ENCODE measurements around the gene NASP.
"Not testable (repeated sequence)": the region's sequence is repeated elsewhere in the genome, so short reads cannot be mapped to it uniquely, and the experiment has no call there.

NASP gene

GRCh38 chr1:45569962-45570581 is 13.8 kb upstream of the NASP start:
- FAIRE-seq: no peak

DNA sequence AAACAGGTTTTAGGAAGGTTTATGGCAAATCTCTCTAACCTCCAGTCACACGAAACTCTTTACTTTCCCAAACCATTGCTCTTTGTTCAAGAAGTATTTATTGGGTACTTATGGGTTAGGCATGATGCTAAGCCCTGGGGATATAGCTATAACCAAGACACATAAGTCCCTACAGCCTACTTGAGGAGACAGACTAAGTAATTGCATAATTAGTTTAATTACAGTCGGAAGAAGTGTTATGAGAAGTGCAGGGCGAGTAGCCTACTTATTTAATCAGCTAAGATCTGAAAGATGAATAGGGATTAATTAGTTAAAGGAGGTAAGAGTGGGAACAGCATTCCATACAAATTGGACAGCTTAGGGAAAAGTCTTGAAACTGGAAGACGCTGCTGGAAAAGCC is 13.2 kb upstream of the NASP start:
- no peak for FAIRE-seq

DNA sequence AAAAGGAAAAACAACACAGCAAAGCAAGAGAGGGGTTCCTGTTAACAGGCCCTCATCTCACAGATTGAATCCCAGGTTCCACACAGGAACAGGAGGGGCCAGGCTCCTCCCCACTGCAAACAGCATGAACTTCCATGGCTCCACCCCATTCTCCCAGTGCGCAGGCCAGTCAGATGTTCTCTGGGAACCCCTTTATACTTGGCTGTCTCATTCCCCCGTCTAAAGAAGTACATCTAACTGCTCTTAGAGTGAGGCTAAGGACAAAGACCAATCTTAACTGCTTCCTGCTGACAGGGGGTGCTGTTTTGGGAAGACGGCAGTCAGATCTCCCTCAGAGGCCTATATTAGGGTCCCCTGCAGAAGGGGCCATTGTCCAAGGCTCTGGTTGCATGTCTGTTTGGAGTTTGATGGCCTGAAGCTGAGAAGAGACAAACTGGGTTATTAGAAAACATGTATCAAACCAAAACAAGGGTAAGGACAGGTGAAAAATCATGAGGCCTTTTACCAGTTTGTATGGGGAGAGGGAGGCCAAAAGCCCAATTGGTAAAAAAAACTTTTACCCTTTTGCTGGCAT is 10.5 kb upstream of the NASP start:
- no peak for FAIRE-seq

- FAIRE-seq: no peak
Observed at GRCh38 chr1:45574105-45574626, 9.7 kb upstream of the NASP start.

GRCh38 chr1:45583264-45583665 is 576 bp upstream of the NASP start:
- FAIRE-seq: peak; percentile 92

GRCh38 chr1:45584351-45585109 is 689 bp downstream of the NASP start:
- no peak for FAIRE-seq

DNA sequence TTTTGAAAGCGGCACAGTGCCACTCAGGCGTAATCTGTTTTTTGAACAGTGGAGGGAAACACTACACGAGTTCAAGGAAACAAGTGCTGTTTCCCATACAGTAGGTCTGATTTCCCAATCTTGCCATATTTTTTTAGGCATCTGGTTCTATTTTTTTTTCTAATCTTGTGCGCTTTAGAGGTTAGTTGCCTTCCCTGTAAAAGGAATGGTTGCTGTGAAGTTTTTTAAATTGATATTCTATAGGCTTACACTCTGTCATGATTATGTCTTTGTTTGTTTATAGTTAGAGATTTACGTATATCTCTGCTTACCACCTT is 1.2 kb downstream of the NASP start:
- FAIRE-seq: no peak

GRCh38 chr1:45585496-45586075 is 1.7 kb downstream of the NASP start:
- FAIRE-seq: no peak

- FAIRE-seq: no peak
Observed at GRCh38 chr1:45586769-45587168, 2.9 kb downstream of the NASP start.

DNA sequence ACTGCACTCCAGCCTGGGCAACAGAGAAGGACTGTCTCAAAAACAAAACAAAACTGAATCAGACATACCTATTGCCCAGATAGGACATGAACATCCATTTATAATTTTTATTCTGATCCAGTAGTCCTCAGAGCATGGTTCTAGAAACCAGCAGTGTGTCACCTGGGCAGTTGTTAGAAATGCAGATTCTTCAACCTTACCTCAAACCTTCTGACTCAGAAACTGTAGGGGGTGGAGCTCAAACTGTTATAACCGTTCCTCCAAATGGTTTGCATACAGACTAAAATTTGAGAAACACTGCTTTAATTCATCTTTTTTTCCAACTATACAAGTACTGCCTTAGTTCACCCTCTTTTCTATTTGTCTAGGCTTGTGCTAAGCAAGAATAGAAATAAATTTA is 6.0 kb downstream of the NASP start:
- FAIRE-seq: no peak

DNA sequence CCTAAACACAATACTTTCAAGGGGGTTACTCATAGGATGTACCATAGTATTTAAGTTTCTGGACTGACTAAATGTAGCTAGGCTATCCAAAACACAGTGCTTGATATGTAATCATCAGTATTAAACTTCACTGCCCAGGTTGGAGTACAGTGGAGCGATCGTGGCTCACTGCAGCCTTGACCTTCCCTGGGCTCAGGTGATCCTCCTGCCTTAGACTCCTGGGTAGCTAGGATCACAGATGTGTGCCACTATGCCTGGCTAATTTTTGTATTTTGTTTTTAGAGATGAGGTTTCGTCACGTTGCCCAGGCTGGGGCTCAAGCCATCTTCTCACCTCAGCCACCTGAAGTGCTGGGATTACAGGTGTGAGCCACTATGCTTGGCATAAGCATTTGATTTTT is 10.6 kb downstream of the NASP start:
- no peak for FAIRE-seq

GRCh38 chr1:45596765-45597164 is 12.9 kb downstream of the NASP start:
- FAIRE-seq: not testable (repeated sequence)

GRCh38 chr1:45604239-45604638 is 20.4 kb downstream of the NASP start:
- no peak for FAIRE-seq

DNA sequence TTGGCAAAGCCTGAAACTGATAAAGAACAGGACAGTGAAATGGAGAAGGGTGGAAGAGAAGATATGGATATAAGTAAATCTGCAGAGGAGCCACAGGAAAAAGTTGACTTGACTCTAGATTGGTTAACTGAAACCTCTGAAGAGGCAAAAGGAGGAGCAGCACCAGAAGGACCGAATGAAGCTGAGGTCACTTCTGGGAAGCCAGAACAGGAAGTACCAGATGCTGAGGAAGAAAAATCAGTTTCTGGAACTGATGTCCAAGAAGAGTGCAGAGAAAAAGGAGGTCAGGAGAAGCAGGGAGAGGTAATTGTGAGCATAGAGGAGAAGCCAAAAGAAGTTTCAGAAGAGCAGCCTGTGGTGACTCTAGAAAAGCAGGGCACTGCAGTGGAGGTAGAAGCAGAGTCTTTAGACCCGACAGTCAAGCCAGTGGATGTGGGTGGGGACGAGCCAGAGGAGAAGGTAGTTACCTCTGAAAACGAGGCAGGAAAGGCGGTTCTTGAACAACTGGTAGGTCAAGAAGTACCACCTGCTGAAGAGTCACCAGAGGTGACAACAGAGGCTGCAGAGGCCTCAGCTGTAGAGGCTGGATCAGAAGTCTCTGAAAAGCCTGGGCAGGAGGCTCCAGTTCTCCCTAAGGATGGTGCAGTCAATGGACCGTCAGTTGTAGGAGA is 23.7 kb downstream of the NASP start:
- FAIRE-seq: no peak

DNA sequence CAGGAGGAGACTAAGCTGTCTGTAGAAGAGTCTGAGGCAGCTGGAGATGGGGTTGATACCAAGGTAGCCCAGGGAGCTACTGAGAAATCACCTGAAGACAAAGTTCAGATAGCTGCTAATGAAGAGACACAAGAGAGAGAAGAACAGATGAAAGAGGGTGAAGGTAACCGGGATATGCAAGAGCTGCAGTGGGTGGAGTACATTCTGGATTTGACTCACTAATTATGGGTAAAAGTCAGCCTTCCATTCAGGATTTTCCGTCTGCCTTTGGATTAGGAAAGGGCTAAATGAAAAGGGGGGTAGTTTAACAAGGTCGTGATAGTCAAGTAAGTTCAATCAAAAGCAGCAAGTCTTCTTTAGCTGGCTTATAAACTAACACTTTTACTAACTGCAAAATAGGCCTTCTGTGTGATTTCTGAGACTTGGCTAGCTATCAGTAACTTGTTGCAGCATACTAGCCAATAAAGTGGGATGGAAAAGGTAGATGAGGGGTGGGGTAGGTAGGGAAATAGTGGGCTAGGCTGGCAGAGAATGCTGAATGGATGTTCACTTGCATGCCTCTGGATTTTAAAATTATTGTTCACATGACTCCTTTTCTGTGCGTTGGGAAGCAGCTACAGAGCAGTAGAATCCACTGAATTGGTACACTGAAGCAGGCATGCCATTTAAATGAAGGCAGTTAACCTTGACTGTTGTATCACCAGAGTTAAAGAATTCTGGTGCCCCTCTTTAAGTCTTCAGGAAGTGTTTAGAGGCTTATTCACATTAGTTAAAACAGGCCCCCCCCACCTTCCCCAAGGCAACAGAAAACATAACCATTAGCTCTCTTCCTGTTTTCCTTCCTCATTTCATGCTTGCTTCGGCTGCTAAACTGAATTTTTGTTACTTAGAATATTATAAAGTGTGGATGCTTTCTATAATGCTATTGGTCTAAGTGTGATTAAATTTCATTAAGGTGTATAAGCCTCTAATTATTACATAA is 24.6 kb downstream of the NASP start:
- FAIRE-seq: no peak

DNA sequence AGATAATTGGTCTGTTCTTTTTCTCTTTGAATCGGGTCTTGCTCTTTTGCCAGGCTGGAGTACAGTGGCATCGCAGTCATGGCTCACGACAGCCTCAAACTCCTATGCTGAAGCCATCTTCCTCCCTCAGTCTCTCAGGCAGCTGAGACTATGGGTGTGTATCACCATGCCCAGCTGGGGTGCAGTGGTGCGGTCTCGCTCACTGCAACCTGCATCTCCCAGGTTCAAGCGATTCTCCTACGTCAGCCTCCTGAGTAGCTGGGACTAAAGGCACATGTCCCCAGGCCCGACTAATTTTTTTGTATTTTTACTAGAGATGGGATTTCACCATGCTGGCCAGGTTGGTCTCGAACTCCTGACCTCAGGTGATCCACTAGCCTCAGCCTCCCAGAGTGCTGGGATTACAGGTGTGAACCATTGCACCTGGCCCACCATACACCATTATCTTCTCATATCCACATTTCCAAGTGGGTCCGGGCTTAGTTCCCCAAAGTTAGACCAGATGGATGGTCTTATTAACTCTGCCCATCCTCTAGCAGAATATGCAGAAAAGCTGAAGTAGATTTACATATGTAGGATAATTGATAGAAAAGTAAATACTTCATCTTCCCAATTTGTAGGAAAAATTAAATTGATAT is 26.9 kb downstream of the NASP start:
- FAIRE-seq: no peak

- FAIRE-seq: no peak
Observed at GRCh38 chr1:45612941-45613579, 29.2 kb downstream of the NASP start.

GRCh38 chr1:45615885-45616284 is 32.0 kb downstream of the NASP start:
- FAIRE-seq: no peak

- FAIRE-seq: no peak
Observed at GRCh38 chr1:45617618-45618017, 33.8 kb downstream of the NASP start.

- no peak for FAIRE-seq
Observed at GRCh38 chr1:45619149-45619921, 35.5 kb downstream of the NASP start.

Data from endometrium (tissue), 2 donors.